ENCODE measurements around the gene TTC1.
A peak's percentile ranks its signal among the peaks of the same experiment; 100 is the strongest.

Gene TTC1

GRCh38 chr5:160090059-160090458, 81.1 kb downstream of the TTC1 start:
- DNase-seq = no peak

DNA sequence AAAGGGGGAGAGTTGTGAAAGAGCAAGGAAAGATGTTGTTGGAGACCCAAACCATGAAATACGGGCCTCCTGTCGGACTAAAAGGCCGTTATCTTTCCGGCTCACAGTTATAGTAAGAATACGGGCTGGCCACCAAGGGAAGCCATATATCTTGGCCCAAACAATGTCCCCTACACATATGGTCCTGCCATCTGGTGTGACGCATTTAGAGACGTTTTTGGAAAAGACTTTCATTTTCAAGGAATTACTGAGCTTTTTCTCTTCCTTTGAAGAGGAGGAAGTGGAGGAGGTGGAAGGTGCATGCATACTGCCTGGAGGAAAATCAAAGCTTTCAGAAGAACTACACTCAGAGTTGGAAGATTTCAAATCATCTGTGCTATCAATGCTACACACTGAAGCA, 83.6 kb downstream of the TTC1 start:
- DNase-seq = no peak

DNA sequence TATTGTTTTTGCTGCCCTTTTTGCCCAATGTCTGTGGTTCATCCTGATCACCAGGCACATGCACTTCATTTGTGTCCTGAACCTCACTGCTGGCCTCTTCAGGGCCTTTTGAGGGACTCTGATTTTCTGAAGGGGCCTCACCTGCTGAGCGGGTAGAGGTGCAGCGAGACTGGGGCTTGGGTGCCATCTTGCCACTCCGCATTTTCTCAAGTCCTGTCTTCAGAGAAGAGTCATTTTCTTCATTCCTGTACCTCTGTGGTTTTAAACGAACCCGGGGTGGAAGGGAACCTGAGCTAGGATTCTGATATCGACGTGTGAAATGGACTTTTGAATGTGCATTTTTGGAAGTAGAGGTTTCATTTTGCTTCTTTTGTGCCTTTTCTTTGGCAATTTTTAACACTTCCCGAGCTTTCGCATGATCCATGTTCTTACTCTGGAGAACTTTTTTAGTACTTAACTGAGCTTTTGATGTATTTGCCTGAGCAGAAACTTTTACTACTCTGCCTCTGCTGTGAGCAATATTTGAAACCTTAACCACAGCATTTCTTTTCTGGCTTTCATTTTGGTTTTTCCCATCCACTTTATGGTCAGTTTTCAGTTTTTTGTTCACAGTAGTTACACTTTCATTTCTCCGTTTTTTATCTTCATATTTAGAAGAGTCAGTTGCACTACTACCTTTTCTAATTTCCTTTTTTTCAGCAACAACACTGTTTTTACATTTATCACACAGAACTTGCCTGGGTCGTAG, 84.2 kb downstream of the TTC1 start:
- no peak for DNase-seq

GRCh38 chr5:160096178-160096577, 87.2 kb downstream of the TTC1 start:
- no peak for DNase-seq

GRCh38 chr5:160097991-160098390, 89.1 kb downstream of the TTC1 start:
- peak; percentile 21 for DNase-seq

DNA sequence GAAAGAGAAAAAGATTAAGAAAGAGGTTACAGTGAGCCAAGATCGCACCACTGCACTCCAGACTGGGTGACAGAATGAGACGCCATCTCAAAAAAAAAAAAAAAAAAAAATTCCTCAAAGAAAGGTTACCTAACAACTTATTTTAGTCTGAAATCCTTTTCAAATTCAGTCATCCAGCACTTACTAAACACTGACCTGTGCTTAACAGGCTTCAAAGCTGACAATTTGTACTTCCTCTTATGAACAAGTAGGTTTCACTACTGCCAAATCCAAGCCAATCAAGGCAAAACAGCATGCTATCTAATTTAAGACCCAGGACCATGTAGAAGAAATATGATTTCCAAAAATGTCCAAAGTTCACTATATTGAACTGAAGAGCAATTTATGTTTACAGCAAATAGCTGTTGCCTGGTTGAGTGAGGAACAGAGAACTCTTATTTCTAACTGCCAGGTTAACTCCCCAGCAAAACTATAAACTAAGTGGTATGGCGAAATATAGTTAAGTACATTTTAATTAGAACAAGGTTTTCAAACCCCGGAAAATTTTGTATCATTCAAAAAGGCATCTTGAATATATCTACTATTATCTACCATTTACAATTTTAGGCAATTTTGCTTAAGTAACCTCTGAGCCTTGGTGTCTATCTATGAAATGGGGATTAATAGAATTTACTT, 96.9 kb downstream of the TTC1 start:
- no peak for DNase-seq

DNA sequence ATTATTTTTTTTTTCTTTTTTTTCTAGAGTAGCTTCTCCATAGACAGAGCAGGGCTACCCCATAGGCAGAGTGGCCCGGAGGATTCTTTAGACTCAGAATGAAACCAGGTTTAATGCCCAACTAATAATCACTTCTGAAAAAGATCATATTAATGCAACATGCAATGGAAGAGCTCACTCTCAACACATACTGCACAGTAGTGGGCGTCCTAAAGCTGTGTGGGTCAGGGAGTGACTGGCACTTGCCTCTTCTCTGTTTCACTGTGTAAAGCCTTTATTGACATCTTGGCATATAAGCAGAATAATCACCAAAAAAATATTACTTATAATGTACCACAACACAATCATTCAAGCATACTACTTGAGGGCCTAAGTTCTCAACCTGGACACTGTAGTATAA, 99.2 kb downstream of the TTC1 start:
- DNase-seq = no peak

Data from fibroblast of skin of right biceps (primary cell).